ENCODE results near the gene CNTN5. TPM values are rescaled to one million over a fixed set of nuclear protein-coding genes. Genes with fewer than 3 reads are reported as not detected.

The CNTN5 gene
- polyA plus RNA-seq, 1 of the 3 experiments (the other 2 are of a cell fraction): not detected

DNA sequence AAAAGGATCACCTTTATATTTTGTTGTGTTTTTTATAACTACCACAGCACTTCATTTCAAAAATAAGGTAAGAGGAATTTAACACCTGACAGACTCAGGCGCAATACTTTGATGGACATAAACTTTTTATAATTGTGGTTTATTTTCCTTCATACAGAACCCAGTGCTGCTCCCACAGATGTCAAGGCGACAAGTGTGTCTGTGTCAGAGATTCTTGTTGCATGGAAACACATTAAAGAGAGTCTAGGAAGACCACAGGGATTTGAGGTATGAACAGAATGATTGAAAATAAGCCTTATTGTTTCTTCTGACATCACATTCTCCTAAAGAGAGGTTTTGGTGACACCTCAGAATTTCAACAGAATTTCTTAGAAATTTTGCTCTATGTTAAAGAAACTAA is 1287.5 kb downstream of the CNTN5 start:
- ChIA-PET POLR2A (no interaction called here), CTCF (no interaction called here)
- H3K36me3 ChIP-seq (replicated peaks in 1 of 2; ENCODE audit: control insufficient read depth in 1 of 2, insufficient read depth in 2 of 2, low read length in 1 of 2): no peaks in the 10 kb centered on the region
- H3K9me2 ChIP-seq: no peaks in the 10 kb centered on the region
- H3F3A ChIP-seq (replicated peaks; ENCODE audit: insufficient read depth): no peaks in the 10 kb centered on the region
- no peaks in the 10 kb centered on the region for H3K27me3 ChIP-seq (ENCODE audit: insufficient read depth)
- WGBS (ENCODE audit: low lambda C conversion rate): 2% methylated on average over 2 of the region's 2 CpGs
- H3K9me3 ChIP-seq: no peaks in the 10 kb centered on the region
- no peak overlapping the region for H3K4me3 ChIP-seq (ENCODE audit: low read depth in 2 of 2, low read length in 1 of 2)
- no peaks in the 10 kb centered on the region for H3K4me1 ChIP-seq (ENCODE audit: control insufficient read depth in 1 of 2, insufficient read depth in 2 of 2, low read depth in 1 of 2, low read length in 1 of 2)
- H3K4me2 ChIP-seq: no peak overlapping the region
- no peaks in the 10 kb centered on the region for H4K20me1 ChIP-seq (ENCODE audit: insufficient read depth)
- no peaks in the 10 kb centered on the region for H3K79me2 ChIP-seq (ENCODE audit: insufficient read depth)
- H3K27ac ChIP-seq (ENCODE audit: low read depth in 2 of 2, low read length in 1 of 2): no peak overlapping the region
- no peak overlapping the region for H3K9ac ChIP-seq
- H2AFZ ChIP-seq (ENCODE audit: low read depth): no peak overlapping the region
- no peak for DNase-seq
- TF ChIP-seq POLR2AphosphoS5 (IDR thresholded peaks at IDR 0.05; ENCODE audit: low read depth, low read length) (no peak), ELF1 (IDR thresholded peaks at IDR 0.05) (no peak), RCOR1 (IDR thresholded peaks at IDR 0.05; ENCODE audit: low read length) (no peak), SMC3 (IDR thresholded peaks at IDR 0.05; ENCODE audit: low read depth, low read length) (no peak), JUND (IDR thresholded peaks at IDR 0.05) (no peak), MXI1 (IDR thresholded peaks at IDR 0.05; ENCODE audit: low read depth, low read length) (no peak), FOXM1 (IDR thresholded peaks at IDR 0.05; ENCODE audit: low read depth) (no peak), FOXJ3 (CRISPR knock-in tag; IDR thresholded peaks at IDR 0.05) (no peak)
- TF ChIP-seq, protein P1, sequence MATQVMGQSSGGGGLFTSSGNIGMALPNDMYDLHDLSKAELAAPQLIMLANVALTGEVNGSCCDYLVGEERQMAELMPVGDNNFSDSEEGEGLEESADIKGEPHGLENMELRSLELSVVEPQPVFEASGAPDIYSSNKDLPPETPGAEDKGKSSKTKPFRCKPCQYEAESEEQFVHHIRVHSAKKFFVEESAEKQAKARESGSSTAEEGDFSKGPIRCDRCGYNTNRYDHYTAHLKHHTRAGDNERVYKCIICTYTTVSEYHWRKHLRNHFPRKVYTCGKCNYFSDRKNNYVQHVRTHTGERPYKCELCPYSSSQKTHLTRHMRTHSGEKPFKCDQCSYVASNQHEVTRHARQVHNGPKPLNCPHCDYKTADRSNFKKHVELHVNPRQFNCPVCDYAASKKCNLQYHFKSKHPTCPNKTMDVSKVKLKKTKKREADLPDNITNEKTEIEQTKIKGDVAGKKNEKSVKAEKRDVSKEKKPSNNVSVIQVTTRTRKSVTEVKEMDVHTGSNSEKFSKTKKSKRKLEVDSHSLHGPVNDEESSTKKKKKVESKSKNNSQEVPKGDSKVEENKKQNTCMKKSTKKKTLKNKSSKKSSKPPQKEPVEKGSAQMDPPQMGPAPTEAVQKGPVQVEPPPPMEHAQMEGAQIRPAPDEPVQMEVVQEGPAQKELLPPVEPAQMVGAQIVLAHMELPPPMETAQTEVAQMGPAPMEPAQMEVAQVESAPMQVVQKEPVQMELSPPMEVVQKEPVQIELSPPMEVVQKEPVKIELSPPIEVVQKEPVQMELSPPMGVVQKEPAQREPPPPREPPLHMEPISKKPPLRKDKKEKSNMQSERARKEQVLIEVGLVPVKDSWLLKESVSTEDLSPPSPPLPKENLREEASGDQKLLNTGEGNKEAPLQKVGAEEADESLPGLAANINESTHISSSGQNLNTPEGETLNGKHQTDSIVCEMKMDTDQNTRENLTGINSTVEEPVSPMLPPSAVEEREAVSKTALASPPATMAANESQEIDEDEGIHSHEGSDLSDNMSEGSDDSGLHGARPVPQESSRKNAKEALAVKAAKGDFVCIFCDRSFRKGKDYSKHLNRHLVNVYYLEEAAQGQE (IDR thresholded peaks at IDR 0.05; ENCODE audit: low read depth, low read length): no peak
- TF ChIP-seq, protein P2, sequence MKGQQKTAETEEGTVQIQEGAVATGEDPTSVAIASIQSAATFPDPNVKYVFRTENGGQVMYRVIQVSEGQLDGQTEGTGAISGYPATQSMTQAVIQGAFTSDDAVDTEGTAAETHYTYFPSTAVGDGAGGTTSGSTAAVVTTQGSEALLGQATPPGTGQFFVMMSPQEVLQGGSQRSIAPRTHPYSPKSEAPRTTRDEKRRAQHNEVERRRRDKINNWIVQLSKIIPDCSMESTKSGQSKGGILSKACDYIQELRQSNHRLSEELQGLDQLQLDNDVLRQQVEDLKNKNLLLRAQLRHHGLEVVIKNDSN (IDR thresholded peaks at IDR 0.05; ENCODE audit: borderline replicate concordance, low read depth): no peak

DNA sequence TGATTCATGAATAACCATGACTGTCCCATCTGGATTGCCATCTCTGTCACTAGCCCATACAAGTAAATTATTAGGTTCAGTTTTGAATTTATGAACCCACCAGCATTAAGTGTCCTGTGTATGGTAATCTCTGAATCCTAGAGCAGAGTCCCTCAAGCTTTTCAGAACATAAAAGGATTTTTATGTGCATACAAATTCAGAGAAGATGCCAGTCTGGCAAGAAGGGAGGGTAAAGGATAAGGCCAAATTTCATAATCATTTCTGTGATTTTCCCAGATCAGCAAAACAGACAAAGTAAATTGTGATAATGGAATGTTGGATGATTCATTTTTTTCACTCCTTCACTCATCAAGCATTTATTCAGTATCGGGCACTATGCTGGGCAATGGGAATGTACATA is 1295.2 kb downstream of the CNTN5 start:
- Histone ChIP-seq H3K9me2 (no peaks in the 10 kb centered on the region), H3K79me2 (ENCODE audit: insufficient read depth) (no peaks in the 10 kb centered on the region), H3K9ac (no peak overlapping the region), H3K27me3 (ENCODE audit: insufficient read depth) (no peaks in the 10 kb centered on the region), H2AFZ (ENCODE audit: low read depth) (no peak overlapping the region), H3K36me3 (replicated peaks in 1 of 2; ENCODE audit: control insufficient read depth in 1 of 2, insufficient read depth in 2 of 2, low read length in 1 of 2) (no peaks in the 10 kb centered on the region), H3F3A (replicated peaks; ENCODE audit: insufficient read depth) (no peaks in the 10 kb centered on the region), H3K9me3 (no peaks in the 10 kb centered on the region), H3K4me2 (no peak overlapping the region), H3K27ac (ENCODE audit: low read depth in 2 of 2, low read length in 1 of 2) (no peak overlapping the region), H4K20me1 (ENCODE audit: insufficient read depth) (no peaks in the 10 kb centered on the region), H3K4me1 (ENCODE audit: control insufficient read depth in 1 of 2, insufficient read depth in 2 of 2, low read depth in 1 of 2, low read length in 1 of 2) (no peaks in the 10 kb centered on the region), H3K4me3 (ENCODE audit: low read depth in 2 of 2, low read length in 1 of 2) (no peak overlapping the region)
- POLR2A ChIA-PET: no interaction called here
- DNase-seq: no peak
- WGBS (ENCODE audit: low lambda C conversion rate): 19% methylated on average over 1 of the region's 1 CpG
- CTCF ChIA-PET: no interaction called here
- TF ChIP-seq USF2 (IDR thresholded peaks at IDR 0.05; ENCODE audit: borderline replicate concordance, low read depth, low read length) (no peak), CHD2 (IDR thresholded peaks at IDR 0.05; ENCODE audit: low read length, partially characterized antibody) (no peak), TAF1 (IDR thresholded peaks at IDR 0.05; ENCODE audit: borderline replicate concordance, low read depth, low read length) (no peak), TCF12 (IDR thresholded peaks at IDR 0.05) (no peak), MAX (IDR thresholded peaks at IDR 0.05; ENCODE audit: low read depth) (no peak)
- TF ChIP-seq, protein P3, sequence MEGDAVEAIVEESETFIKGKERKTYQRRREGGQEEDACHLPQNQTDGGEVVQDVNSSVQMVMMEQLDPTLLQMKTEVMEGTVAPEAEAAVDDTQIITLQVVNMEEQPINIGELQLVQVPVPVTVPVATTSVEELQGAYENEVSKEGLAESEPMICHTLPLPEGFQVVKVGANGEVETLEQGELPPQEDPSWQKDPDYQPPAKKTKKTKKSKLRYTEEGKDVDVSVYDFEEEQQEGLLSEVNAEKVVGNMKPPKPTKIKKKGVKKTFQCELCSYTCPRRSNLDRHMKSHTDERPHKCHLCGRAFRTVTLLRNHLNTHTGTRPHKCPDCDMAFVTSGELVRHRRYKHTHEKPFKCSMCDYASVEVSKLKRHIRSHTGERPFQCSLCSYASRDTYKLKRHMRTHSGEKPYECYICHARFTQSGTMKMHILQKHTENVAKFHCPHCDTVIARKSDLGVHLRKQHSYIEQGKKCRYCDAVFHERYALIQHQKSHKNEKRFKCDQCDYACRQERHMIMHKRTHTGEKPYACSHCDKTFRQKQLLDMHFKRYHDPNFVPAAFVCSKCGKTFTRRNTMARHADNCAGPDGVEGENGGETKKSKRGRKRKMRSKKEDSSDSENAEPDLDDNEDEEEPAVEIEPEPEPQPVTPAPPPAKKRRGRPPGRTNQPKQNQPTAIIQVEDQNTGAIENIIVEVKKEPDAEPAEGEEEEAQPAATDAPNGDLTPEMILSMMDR (IDR thresholded peaks at IDR 0.05): no peak
- TF ChIP-seq, protein P2 (IDR thresholded peaks at IDR 0.05; ENCODE audit: borderline replicate concordance, low read depth): no peak
- TF ChIP-seq, protein P1 (IDR thresholded peaks at IDR 0.05; ENCODE audit: low read depth, low read length): no peak

All from SK-N-SH (cell line).